ENCODE measurements around the gene ADARB1. TPM values are rescaled to one million over a fixed set of nuclear protein-coding genes. Genes with fewer than 3 reads are reported as not detected.

ADARB1 gene
- total RNA-seq, 1 donor from 2014 or later, result 14.0 TPM

DNA sequence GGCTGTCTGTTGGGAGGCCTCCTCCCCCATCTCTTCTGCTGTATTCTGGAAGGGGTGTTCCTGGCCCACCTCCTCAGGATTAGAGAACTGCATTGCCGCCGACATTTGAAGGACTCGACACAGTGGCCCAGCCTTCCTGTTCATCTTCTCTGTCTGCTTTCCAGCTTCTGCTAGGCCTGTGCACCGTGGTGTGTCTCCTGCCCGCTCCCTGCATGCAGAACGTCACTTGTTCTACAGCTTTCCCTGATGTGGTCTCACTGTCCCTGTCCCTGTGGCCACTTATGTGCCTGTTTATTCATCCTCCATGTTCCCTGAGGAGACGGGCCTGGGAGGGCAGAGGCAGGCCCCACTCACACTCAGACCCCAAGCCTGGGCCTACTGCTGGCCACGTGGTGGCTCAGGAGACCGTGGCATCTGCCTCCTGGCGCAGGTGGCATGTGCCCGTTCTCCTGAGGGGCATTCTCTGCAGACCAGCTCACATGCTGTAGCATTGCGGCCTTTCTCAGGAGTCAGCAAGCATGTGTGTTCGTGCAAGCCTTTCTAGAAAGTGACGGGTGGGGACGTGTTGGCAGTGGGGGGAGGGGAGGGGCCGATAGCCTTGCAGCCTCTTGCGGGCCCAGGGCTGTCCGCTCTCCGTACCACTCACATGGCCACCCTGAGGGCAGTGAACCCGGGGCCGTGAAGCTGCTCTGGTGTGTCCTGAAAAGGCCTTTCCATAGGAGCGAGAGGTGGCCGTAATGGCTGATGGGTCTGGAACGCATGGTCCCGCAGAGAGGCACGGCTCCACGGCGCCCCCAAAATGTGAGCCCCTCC is 177.5 kb downstream of the ADARB1 start:
- H3K4me3 ChIP-seq (ENCODE audit: low read depth, low read length), result no peak overlapping the region
- H3K36me3 ChIP-seq (ENCODE audit: control insufficient read depth, insufficient read depth, low read length), result no peaks in the 10 kb centered on the region
- H3K27me3 ChIP-seq (ENCODE audit: control insufficient read depth, insufficient read depth, low read length), result peaks cover 1% of the 10 kb centered on the region
- DNase-seq (ENCODE audit: low read depth) (no peak), FAIRE-seq (no peak)
- TF ChIP-seq, protein P1, sequence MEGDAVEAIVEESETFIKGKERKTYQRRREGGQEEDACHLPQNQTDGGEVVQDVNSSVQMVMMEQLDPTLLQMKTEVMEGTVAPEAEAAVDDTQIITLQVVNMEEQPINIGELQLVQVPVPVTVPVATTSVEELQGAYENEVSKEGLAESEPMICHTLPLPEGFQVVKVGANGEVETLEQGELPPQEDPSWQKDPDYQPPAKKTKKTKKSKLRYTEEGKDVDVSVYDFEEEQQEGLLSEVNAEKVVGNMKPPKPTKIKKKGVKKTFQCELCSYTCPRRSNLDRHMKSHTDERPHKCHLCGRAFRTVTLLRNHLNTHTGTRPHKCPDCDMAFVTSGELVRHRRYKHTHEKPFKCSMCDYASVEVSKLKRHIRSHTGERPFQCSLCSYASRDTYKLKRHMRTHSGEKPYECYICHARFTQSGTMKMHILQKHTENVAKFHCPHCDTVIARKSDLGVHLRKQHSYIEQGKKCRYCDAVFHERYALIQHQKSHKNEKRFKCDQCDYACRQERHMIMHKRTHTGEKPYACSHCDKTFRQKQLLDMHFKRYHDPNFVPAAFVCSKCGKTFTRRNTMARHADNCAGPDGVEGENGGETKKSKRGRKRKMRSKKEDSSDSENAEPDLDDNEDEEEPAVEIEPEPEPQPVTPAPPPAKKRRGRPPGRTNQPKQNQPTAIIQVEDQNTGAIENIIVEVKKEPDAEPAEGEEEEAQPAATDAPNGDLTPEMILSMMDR (IDR thresholded peaks at IDR 0.05; ENCODE audit: insufficient read depth, low read length, severe bottlenecking), result no peak

DNA sequence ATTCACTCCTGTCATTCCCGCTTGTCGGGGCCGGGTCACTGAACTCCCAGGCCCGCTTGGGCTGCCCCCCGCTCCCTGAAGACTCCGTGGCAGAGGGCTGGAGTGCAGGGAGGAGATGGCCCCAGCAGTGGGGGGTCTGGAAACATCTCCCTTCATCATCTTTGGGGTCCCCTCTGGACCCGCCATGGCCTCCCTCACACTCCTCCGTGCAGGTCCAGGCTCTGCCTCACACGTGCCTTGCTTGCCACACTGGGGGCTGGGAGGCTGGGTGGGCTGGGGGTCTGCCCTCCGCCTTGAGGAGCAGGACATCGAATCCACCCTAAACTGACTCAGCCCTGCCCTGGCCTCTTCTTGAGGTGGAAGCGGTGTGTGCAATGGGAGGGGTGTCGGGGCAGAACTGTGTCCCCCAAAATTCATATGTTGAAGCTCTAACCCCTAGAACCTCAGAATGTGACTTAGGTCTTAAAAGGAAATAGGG is 178.1 kb downstream of the ADARB1 start:
- DNase-seq (ENCODE audit: low read depth) (no peak), FAIRE-seq (no peak)
- Histone ChIP-seq H3K27me3 (ENCODE audit: control insufficient read depth, insufficient read depth, low read length) (peaks cover 1% of the 10 kb centered on the region), H3K4me3 (ENCODE audit: low read depth, low read length) (no peak overlapping the region), H3K36me3 (ENCODE audit: control insufficient read depth, insufficient read depth, low read length) (no peaks in the 10 kb centered on the region)
- TF ChIP-seq, protein P1 (IDR thresholded peaks at IDR 0.05; ENCODE audit: insufficient read depth, low read length, severe bottlenecking), result no peak

GRCh38 chr21:45253180-45253579 is 178.8 kb downstream of the ADARB1 start:
- TF ChIP-seq, protein P1 (IDR thresholded peaks at IDR 0.05; ENCODE audit: insufficient read depth, low read length, severe bottlenecking), result no peak
- FAIRE-seq (no peak), DNase-seq (ENCODE audit: low read depth) (peak; percentile 7)
- Histone ChIP-seq H3K4me3 (ENCODE audit: low read depth, low read length) (no peak overlapping the region), H3K27me3 (ENCODE audit: control insufficient read depth, insufficient read depth, low read length) (peaks cover under 1% of the 10 kb centered on the region), H3K36me3 (ENCODE audit: control insufficient read depth, insufficient read depth, low read length) (no peaks in the 10 kb centered on the region)

DNA sequence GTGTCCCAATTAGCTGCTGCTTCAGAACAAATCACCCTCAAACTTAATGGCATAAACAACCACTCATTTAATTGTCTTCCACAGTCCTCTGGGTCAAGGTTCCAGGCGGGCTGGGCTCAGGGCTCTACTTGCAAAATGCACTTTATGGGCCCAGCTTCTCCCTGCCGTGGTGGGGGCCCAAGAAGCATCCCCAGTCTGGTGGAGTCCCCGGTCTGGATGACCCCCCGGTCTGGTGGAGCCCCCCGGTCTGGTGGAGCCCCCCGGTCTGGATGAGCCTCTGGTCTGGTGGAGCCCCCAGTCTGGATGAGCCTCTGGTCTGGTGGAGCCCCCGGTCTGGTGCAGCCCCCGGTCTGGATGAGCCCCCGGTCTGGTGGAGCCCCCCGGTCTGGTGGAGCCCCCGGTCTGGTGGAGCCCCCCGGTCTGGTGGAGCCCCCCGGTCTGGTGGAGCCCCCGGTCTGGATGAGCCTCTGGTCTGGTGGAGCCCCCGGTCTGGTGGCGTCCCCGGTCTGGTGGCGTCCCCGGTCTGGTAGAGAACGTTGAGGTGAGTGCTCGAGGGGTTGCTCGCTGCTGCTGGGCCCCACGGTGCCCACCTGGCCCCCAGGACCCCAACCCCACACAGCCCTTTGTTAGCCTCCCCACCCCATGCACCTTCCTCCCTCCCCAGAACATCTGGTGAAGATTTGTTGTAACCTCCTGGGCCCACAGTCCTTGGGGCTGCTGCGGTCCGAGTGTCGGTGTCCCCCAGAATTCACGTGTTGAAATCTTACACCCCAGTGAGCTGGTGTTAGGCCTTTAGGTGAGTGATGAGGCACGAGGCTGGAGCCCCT is 179.5 kb downstream of the ADARB1 start:
- FAIRE-seq (no peak), DNase-seq (ENCODE audit: low read depth) (no peak)
- no peak overlapping the region for H3K4me3 ChIP-seq (ENCODE audit: low read depth, low read length)
- H3K36me3 ChIP-seq (ENCODE audit: control insufficient read depth, insufficient read depth, low read length), result no peaks in the 10 kb centered on the region
- no peaks in the 10 kb centered on the region for H3K27me3 ChIP-seq (ENCODE audit: control insufficient read depth, insufficient read depth, low read length)
- TF ChIP-seq, protein P1 (IDR thresholded peaks at IDR 0.05; ENCODE audit: insufficient read depth, low read length, severe bottlenecking), result no peak

DNA sequence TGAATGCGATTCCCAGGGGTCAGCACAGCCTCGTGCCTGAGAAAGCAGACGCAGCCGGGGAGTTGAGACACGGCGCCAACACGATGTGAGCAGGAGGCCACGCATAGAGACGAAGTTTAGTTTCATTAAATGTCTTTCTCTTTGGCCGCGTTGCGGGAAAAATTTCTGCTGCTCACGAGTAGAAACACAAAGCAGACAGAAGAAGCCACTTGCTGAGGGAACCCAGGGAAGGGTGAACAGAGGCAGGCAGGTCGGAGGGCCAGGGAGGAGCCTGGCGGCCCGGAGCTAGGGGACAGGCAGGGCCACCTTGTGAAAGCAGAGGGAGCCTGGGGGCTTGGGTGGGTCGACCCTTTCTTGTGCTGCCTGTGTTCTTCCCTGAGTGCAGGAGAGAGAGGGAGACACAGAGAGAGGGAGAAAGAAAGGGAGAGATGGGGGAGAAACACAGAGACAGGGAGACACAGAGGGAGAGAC is 180.1 kb downstream of the ADARB1 start:
- FAIRE-seq (no peak), DNase-seq (ENCODE audit: low read depth) (no peak)
- peaks cover 2% of the 10 kb centered on the region for H3K27me3 ChIP-seq (ENCODE audit: control insufficient read depth, insufficient read depth, low read length)
- no peak overlapping the region for H3K4me3 ChIP-seq (ENCODE audit: low read depth, low read length)
- TF ChIP-seq, protein P1 (IDR thresholded peaks at IDR 0.05; ENCODE audit: insufficient read depth, low read length, severe bottlenecking), result no peak
- H3K36me3 ChIP-seq (ENCODE audit: control insufficient read depth, insufficient read depth, low read length), result no peaks in the 10 kb centered on the region

All from bronchial epithelial cell (primary cell).